ENCODE data around the gene RD3L.

Gene RD3L

DNA sequence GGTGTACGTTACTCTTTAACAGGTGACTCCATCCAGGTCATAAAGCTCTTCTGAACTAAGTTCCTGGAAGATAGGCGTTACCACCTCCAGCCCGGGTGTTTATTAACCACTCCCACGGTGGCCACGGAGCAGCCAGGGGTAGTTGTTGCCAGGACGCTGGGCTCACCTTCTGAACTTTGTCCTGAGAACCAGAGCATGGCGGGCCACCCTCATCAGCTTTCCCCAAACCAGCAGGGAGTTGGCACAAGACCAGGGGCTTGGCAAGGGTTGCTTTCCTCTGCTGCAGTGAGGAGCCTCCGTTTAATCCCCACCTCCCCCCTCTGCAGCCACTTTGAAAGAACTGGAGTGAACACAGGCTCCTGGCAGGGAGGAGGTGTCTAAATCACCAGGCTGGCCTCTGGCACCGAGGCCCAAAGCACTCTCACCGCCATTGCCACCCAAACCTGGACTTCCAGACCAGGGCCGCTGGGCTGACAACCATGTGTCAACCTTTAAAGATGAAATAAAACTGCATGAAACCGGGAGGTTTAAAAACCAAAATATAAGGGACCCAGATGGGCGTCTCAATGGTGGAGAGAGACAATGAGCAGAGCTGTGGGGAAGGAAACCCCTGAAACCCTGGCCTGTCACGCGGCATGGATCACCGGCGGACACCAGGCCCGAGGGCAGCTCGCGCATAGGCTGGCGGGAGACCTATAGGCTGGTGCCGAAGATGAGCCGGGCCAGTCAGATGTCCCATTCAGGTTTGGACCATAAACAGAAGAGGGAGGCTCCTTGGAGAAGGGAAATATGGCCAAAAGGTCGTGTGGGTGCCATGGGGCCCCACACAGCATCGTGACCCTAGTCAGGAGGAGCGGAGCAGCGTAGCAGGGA lies 45.0 kb downstream of the RD3L start:
- no peak for DNase-seq (ENCODE audit: low read depth)
- H3K4me3 ChIP-seq (ENCODE audit: low read depth, low read length), result no peak overlapping the region
- TF ChIP-seq, protein P1, sequence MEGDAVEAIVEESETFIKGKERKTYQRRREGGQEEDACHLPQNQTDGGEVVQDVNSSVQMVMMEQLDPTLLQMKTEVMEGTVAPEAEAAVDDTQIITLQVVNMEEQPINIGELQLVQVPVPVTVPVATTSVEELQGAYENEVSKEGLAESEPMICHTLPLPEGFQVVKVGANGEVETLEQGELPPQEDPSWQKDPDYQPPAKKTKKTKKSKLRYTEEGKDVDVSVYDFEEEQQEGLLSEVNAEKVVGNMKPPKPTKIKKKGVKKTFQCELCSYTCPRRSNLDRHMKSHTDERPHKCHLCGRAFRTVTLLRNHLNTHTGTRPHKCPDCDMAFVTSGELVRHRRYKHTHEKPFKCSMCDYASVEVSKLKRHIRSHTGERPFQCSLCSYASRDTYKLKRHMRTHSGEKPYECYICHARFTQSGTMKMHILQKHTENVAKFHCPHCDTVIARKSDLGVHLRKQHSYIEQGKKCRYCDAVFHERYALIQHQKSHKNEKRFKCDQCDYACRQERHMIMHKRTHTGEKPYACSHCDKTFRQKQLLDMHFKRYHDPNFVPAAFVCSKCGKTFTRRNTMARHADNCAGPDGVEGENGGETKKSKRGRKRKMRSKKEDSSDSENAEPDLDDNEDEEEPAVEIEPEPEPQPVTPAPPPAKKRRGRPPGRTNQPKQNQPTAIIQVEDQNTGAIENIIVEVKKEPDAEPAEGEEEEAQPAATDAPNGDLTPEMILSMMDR (IDR thresholded peaks at IDR 0.05; ENCODE audit: insufficient read depth, low read depth, low read length, missing control alignments), result no peak

DNA sequence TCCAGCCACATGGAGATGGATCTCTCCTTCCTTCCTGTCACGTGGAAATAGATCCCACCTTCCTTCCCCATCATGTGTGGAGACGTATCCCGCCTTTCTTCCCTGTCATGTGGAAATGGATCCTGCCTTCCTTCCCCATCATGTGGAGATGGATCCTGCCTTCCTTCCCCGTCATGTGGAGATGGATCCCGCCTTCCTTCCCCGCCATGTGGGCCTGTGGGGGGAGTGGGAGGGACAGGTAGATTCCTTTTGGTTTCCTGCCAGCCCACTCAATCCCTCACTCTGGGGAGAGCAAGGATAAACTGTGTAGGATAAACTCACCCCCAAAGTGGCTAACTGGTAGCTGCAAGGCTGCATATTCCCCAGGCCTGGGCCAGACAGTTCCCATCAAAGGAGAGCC lies 45.8 kb downstream of the RD3L start:
- H3K4me3 ChIP-seq (ENCODE audit: low read depth, low read length), result no peak overlapping the region
- TF ChIP-seq, protein P1 (IDR thresholded peaks at IDR 0.05; ENCODE audit: insufficient read depth, low read depth, low read length, missing control alignments), result no peak
- no peak for DNase-seq (ENCODE audit: low read depth)

DNA sequence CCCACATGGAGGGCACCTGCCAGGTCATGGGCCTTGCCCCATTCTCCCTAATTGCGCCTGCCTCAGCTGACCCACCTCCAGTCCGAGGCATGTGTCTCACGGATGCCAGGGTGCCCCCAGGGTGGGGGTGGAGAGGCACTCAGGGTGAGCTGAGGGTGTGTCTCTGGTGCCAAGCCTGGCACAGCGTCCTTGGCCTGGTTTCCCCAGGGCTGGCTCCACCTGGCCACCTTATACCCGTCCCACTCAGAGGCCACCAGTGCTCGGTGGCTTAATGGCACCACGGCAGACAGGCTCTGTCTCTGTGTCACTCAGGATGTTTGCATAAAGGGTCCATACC lies 47.6 kb downstream of the RD3L start:
- TF ChIP-seq, protein P1 (IDR thresholded peaks at IDR 0.05; ENCODE audit: insufficient read depth, low read depth, low read length, missing control alignments), result no peak
- H3K4me3 ChIP-seq (ENCODE audit: low read depth, low read length), result no peak overlapping the region
- no peak for DNase-seq (ENCODE audit: low read depth)

DNA sequence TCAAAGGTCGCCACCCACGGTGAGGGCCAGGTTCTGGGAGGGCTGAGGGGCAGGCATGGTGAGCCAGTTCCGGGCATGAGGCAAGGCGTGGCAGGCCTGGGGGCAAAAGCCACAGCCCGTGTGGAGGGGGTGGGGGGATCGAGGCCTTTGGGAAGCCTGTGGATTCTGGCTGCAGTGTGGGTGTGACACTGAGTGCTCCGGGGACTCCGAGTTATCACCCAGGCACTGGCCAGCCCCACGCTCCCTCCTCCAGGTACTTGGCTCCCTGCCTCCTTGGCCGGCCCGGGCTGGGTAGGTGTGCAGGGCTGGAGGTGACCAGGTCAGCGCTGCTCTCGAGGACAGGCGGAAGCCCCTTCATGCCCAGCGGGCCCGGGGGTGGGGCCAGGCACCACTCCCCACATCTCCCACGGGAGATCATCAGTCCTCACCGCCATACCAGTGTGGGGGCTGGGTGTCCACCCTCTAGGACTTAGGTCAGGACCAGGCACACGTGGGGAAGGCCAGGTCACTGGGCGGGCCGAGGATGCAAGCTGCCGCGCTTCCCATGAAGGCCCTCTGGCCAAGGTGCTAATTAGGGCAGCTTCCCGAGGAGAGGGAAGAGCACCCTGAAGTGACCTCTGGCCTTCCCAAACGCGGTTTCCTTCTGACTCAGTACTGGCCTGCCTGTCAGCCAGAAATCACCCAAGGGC lies 48.2 kb downstream of the RD3L start:
- no peak overlapping the region for H3K4me3 ChIP-seq (ENCODE audit: low read depth, low read length)
- DNase-seq (ENCODE audit: low read depth), result no peak
- TF ChIP-seq, protein P1 (IDR thresholded peaks at IDR 0.05; ENCODE audit: insufficient read depth, low read depth, low read length, missing control alignments), result no peak

DNA sequence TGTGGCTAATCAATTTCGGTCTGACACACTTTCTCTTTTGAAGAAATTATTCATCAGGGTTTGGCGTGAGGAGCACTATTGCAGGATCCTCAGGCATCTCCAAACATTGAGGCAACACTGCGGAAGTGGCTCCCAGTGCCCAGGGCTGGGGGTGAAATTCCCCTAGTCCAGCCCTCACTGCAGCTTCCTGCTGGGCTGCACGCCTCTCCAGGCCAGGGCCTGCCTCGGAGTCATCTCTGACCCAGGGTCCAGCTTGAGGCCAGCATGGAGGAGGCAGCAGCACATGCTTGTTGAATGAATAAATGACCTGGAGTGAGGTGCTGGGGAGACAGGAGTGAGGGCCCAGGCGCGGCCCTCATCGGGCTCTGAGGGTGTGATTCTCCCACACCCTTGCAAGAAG lies 50.1 kb downstream of the RD3L start:
- no peak for DNase-seq (ENCODE audit: low read depth)
- TF ChIP-seq, protein P1 (IDR thresholded peaks at IDR 0.05; ENCODE audit: insufficient read depth, low read depth, low read length, missing control alignments), result no peak

DNA sequence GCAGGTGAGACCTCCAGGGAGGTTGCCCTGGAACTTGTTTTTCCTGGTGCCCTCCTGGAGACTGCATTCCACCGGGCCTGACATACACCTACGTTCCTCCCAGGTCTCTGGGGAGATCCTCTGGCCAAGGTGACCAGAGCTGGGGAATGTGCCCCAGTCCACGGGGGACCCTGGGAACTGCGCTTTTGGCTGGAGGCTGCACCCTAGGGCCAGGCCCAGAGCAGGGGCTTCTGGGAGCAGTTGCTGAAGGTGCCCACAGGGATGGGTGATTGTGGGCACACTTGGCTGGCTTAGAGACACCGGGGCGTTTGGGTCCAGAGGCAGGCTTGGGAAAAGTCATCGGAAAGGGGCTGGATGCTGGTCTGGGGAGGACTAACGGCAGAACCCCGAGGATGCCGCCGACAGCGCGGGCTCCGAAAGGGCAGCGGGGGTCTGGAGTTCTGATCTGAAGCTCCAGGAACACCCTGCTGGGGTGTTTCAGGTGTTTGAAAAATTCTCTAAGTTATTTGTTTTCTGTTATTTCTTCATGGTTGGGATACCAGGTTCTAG lies 50.6 kb downstream of the RD3L start:
- TF ChIP-seq, protein P1 (IDR thresholded peaks at IDR 0.05; ENCODE audit: insufficient read depth, low read depth, low read length, missing control alignments), result no peak
- no peak overlapping the region for H3K4me3 ChIP-seq (ENCODE audit: low read depth, low read length)
- DNase-seq (ENCODE audit: low read depth), result no peak

More for the DNA sequence above, 50.1 kb downstream of the RD3L start:
- H3K4me3 ChIP-seq (ENCODE audit: low read depth, low read length), result no peak overlapping the region
